ENCODE measurements around the gene JARID2.

JARID2 gene

DNA sequence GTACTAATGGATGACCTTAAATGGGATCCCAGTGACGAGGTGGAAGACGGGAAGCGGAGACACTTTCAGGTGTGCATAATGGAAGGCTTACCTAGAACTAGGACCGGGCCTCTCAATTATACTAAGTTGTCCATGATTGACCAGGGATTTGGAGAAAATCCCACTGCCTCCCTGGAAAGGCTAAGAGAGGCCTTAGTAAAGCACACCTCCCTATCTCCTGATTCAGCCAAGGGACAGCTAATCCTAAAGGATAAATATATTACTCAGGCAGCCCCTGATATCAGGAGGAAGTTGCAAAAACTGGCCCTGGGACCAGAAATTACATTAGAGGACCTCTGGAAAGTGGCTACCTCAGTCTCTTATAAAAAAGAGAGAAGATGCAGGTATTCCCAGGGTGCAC lies 93.2 kb downstream of the JARID2 start:
- Histone ChIP-seq H3K4me1 (ENCODE audit: control insufficient read depth, insufficient read depth, low read length) (peaks cover 16% of the 10 kb centered on the region), H3K27ac (ENCODE audit: extremely low read depth, low read depth, low read length) (no peak overlapping the region)
- CTCF ChIA-PET, result interaction anchor here (0.7 kb wide), 1 partner anchor 145 kb away, joined by 4 read pairs; no protein-coding TSS in a partner anchor

GRCh38 chr6:15340105-15340601 lies 94.3 kb downstream of the JARID2 start:
- no peaks in the 10 kb centered on the region for H3K9me3 ChIP-seq (ENCODE audit: control insufficient read depth, insufficient read depth, low read depth, low read length)
- ChIA-PET CTCF (interaction anchor here (0.6 to 1.1 kb wide), 2 partner anchors 14 to 18 kb away, joined by 3 read pairs; no protein-coding TSS in a partner anchor), POLR2A (interaction anchor here (1.5 kb wide), 1 partner anchor 19 kb away, joined by 3 read pairs; no protein-coding TSS in a partner anchor)
- TF ChIP-seq KLF16 (tag by site-specific recombination; IDR thresholded peaks at IDR 0.05) (no peak), ATF2 (tag by site-specific recombination; IDR thresholded peaks at IDR 0.05; ENCODE audit: low read depth) (peak; percentile 32; the same call in 1 of the 2 replicates), ZNF394 (tag by site-specific recombination; IDR thresholded peaks at IDR 0.05; ENCODE audit: borderline replicate concordance) (no peak)
- no peaks in the 10 kb centered on the region for H3K36me3 ChIP-seq (ENCODE audit: control insufficient read depth in 2 of 2, insufficient read depth in 1 of 2, low read length in 2 of 2)
- no peak overlapping the region for H3K27ac ChIP-seq (ENCODE audit: extremely low read depth, low read depth, low read length)
- H3K4me1 ChIP-seq (ENCODE audit: control insufficient read depth, insufficient read depth, low read length), result peaks cover 27% of the 10 kb centered on the region
- H3K4me3 ChIP-seq (ENCODE audit: low read depth, low read length), result no peak overlapping the region

More for the DNA sequence above, 93.2 kb downstream of the JARID2 start:
- POLR2A ChIA-PET, result interaction anchor here (0.7 kb wide), 1 partner anchor 23 kb away, joined by 3 read pairs; no protein-coding TSS in a partner anchor
- TF ChIP-seq FEZF1 (tag by site-specific recombination; IDR thresholded peaks at IDR 0.05), result no peak
- TF ChIP-seq ZNF639 (tag by site-specific recombination; IDR thresholded peaks at IDR 0.05), result no peak
- TF ChIP-seq ZNF211 (tag by site-specific recombination; IDR thresholded peaks at IDR 0.05; ENCODE audit: low read depth), result no peak
- no peak for TF ChIP-seq ZNF426 (tag by site-specific recombination; IDR thresholded peaks at IDR 0.05)
- no peak for TF ChIP-seq ZNF354C (tag by site-specific recombination; IDR thresholded peaks at IDR 0.05; ENCODE audit: borderline replicate concordance, low read depth)
- TF ChIP-seq ZNF768 (tag by site-specific recombination; IDR thresholded peaks at IDR 0.05), result no peak
- no peak for TF ChIP-seq ZNF202 (tag by site-specific recombination; IDR thresholded peaks at IDR 0.05; ENCODE audit: borderline replicate concordance)
- no peak for TF ChIP-seq HIC1 (tag by site-specific recombination; IDR thresholded peaks at IDR 0.05)
- TF ChIP-seq ZNF837 (tag by site-specific recombination; IDR thresholded peaks at IDR 0.05), result no peak
- TF ChIP-seq ZBTB17 (tag by site-specific recombination; IDR thresholded peaks at IDR 0.05), result no peak
- no peak for TF ChIP-seq ZNF624 (tag by site-specific recombination; IDR thresholded peaks at IDR 0.05)
- TF ChIP-seq ZNF548 (tag by site-specific recombination; IDR thresholded peaks at IDR 0.05), result no peak
- no peak for TF ChIP-seq ZNF398 (tag by site-specific recombination; IDR thresholded peaks at IDR 0.05)
- no peak for TF ChIP-seq SCRT2 (tag by site-specific recombination; IDR thresholded peaks at IDR 0.05)
- Histone ChIP-seq H3K4me3 (ENCODE audit: low read depth, low read length) (no peak overlapping the region), H3K36me3 (ENCODE audit: control insufficient read depth in 2 of 2, insufficient read depth in 1 of 2, low read length in 2 of 2) (no peaks in the 10 kb centered on the region), H3K9me3 (ENCODE audit: control insufficient read depth, insufficient read depth, low read depth, low read length) (no peaks in the 10 kb centered on the region)
